ENCODE measurements around the gene TNFRSF14.

TNFRSF14 gene

DNA sequence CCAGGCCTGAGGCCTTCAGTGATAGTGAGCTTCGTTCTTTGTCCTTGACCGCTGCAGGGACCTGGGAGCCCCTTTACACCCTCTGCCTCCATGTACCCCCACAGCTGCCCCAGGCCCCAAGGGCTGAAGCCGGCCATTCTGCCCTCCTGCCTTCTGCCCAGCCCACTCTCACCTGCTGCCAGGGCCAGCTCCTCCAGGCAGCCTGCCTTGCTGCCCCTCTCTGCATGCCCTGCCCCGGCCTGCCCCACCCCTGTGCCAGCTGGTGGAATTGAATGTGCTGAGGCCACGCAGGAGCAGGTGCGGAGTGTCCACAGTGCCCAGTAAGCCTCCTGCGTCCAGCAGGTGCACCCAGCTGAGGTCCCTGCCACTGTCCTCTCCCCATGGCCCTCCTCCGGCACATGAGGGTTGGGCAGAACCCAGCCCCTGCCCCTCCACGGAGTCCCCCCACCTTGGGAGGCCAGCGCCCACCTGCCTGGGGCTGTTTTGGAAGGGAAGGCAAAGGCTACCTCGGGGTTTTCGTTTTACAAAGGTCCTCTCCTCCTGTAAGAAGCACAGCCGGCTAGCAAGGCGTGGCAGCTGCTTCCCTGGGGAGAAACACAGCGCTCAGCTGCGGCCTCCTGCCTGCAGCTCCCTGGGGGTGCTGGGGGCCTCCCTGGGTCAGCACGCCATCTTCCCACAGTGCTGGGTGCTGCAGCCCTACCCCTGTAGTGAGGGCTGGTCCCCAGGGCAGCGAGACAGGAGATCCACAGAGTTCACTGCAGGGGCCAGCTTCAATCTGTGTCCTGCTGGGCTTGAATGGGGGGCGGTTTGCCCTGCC lies 55.7 kb downstream of the TNFRSF14 start:
- no peak overlapping the region for H3K4me3 ChIP-seq (ENCODE audit: low read length)
- H3K4me1 ChIP-seq (ENCODE audit: control insufficient read depth, insufficient read depth, low read length) = no peaks in the 10 kb centered on the region
- H3K27me3 ChIP-seq (ENCODE audit: control insufficient read depth, insufficient read depth, low read length) = peaks cover 6% of the 10 kb centered on the region
- no peak overlapping the region for H3K9ac ChIP-seq (ENCODE audit: low read length)
- no peak overlapping the region for H3K27ac ChIP-seq (ENCODE audit: low read depth, low read length)
- H3K36me3 ChIP-seq (ENCODE audit: control insufficient read depth, insufficient read depth, low read length) = no peaks in the 10 kb centered on the region

DNA sequence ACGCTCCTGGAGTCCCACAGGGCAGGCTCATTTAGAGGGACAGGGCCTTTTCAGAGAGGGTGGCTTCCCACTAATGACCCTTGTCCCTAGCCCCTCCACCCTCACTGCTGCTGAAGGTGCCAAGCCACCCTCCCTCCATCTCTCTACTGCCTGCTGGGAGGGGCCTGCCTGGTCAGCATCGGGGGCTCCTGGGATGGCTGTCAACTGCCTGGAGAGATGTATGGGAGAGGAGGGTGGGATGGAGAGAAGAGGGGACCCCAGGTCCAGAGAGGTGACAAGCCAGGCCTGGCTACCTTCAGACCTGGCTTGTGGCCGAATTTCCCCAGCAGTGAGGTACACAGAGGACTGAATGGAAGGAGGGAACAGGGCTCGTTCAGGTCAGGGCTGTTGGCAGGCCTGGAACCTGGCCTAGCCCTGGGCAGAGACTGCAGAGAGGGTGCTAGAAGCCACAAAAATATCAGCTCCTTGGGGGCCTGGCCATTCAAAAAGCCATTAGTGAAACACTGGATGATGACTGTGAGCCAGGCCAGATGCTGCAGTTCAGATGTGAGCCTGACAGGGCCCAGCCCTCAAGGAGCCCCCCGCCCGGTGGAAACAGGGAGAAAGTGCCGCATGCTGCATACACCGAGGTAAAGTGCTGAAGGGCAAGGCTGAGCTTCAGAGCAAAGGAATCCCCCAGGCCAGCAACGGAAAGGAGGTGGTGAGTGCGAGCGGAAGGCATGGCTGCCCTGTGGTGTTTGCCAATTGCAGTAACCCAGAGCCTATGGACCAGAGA lies 56.6 kb downstream of the TNFRSF14 start:
- no peaks in the 10 kb centered on the region for H3K4me1 ChIP-seq (ENCODE audit: control insufficient read depth, insufficient read depth, low read length)
- H3K4me3 ChIP-seq (ENCODE audit: low read length) = no peak overlapping the region
- no peak overlapping the region for H3K27ac ChIP-seq (ENCODE audit: low read depth, low read length)
- peaks cover 6% of the 10 kb centered on the region for H3K27me3 ChIP-seq (ENCODE audit: control insufficient read depth, insufficient read depth, low read length)
- no peak overlapping the region for H3K9ac ChIP-seq (ENCODE audit: low read length)
- no peaks in the 10 kb centered on the region for H3K36me3 ChIP-seq (ENCODE audit: control insufficient read depth, insufficient read depth, low read length)
